GM15510 (cell line): Measurements from ENCODE around the gene ZGPAT.

Experiments
- POLR2A ChIP-seq: IDR thresholded peaks from 3 replicates; pipeline ENCODE4 v1.6.1; 2011; ENCODE audit warnings: borderline replicate concordance; ENCODE audit not compliant: insufficient read length; ENCODE audit errors: extremely low read depth

The ZGPAT gene

DNA sequence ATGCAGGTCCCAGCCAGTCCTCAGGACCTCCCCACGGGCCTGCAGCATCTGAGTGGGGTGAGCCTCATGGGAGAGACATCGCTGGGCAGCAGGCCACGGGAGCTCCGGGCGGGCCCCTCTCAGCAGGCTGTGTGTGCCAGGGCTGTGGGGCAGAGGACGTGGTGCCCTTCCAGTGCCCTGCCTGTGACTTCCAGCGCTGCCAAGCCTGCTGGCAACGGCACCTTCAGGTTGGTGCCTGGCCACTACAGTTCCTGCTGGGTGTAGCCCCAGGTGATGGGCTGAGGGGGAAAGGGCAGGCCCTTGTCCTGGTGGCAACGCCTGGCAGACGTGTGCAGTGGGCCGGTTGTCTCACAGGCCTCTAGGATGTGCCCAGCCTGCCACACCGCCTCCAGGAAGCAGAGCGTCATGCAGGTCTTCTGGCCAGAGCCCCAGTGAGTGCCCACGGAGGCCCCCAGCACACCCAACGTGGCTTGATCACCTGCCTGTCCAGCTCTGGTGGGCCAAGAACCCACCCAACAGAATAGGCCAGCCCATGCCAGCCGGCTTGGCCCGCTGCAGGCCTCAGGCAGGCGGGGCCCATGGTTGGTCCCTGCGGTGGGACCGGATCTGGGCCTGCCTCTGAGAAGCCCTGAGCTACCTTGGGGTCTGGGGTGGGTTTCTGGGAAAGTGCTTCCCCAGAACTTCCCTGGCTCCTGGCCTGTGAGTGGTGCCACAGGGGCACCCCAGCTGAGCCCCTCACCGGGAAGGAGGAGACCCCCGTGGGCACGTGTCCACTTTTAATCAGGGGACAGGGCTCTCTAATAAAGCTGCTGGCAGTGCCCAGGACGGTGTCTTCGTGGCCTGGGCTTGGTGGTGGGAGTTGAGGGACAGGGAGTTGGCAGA is 12.2 kb upstream of the ZGPAT start:
- no peak for TF ChIP-seq POLR2A

DNA sequence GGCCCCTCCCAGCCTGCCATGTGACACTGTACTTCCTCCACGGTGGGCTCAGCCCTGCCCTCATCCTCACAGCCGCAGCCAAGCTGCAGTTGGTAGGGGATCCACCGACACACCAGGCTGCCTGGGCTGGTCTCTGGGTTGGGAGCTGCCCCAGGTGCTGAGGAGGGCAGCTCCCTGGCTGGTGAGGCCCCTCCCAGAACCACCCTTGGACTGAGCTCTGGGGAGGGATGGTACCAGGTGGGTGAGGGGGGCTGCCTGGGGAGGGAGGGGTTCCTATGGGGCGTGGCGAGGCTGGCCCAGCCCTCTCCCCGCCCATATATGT is 11.6 kb upstream of the ZGPAT start:
- peak; percentile 5 for TF ChIP-seq POLR2A

DNA sequence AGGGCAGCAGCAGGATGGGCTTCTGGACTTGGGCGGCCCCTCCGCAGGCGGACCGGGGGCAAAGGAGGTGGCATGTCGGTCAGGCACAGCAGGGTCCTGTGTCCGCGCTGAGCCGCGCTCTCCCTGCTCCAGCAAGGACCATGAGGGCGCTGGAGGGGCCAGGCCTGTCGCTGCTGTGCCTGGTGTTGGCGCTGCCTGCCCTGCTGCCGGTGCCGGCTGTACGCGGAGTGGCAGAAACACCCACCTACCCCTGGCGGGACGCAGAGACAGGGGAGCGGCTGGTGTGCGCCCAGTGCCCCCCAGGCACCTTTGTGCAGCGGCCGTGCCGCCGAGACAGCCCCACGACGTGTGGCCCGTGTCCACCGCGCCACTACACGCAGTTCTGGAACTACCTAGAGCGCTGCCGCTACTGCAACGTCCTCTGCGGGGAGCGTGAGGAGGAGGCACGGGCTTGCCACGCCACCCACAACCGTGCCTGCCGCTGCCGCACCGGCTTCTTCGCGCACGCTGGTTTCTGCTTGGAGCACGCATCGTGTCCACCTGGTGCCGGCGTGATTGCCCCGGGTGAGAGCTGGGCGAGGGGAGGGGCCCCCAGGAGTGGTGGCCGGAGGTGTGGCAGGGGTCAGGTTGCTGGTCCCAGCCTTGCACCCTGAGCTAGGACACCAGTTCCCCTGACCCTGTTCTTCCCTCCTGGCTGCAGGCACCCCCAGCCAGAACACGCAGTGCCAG is 11.0 kb upstream of the ZGPAT start, which contains the start of gene TNFRSF6B:
Gene TNFRSF6B (plus strand): TSS at position 25 of the 729 bp plus-strand sequence. CDS start 116 bp downstream, at position 141.
- no peak for TF ChIP-seq POLR2A

DNA sequence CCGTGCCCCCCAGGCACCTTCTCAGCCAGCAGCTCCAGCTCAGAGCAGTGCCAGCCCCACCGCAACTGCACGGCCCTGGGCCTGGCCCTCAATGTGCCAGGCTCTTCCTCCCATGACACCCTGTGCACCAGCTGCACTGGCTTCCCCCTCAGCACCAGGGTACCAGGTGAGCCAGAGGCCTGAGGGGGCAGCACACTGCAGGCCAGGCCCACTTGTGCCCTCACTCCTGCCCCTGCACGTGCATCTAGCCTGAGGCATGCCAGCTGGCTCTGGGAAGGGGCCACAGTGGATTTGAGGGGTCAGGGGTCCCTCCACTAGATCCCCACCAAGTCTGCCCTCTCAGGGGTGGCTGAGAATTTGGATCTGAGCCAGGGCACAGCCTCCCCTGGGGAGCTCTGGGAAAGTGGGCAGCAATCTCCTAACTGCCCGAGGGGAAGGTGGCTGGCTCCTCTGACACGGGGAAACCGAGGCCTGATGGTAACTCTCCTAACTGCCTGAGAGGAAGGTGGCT is 10.4 kb upstream of the ZGPAT start:
- TF ChIP-seq POLR2A, result no peak

DNA sequence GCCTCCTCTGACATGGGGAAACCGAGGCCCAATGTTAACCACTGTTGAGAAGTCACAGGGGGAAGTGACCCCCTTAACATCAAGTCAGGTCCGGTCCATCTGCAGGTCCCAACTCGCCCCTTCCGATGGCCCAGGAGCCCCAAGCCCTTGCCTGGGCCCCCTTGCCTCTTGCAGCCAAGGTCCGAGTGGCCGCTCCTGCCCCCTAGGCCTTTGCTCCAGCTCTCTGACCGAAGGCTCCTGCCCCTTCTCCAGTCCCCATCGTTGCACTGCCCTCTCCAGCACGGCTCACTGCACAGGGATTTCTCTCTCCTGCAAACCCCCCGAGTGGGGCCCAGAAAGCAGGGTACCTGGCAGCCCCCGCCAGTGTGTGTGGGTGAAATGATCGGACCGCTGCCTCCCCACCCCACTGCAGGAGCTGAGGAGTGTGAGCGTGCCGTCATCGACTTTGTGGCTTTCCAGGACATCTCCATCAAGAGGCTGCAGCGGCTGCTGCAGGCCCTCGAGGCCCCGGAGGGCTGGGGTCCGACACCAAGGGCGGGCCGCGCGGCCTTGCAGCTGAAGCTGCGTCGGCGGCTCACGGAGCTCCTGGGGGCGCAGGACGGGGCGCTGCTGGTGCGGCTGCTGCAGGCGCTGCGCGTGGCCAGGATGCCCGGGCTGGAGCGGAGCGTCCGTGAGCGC is 9.8 kb upstream of the ZGPAT start:
- TF ChIP-seq POLR2A, result no peak

DNA sequence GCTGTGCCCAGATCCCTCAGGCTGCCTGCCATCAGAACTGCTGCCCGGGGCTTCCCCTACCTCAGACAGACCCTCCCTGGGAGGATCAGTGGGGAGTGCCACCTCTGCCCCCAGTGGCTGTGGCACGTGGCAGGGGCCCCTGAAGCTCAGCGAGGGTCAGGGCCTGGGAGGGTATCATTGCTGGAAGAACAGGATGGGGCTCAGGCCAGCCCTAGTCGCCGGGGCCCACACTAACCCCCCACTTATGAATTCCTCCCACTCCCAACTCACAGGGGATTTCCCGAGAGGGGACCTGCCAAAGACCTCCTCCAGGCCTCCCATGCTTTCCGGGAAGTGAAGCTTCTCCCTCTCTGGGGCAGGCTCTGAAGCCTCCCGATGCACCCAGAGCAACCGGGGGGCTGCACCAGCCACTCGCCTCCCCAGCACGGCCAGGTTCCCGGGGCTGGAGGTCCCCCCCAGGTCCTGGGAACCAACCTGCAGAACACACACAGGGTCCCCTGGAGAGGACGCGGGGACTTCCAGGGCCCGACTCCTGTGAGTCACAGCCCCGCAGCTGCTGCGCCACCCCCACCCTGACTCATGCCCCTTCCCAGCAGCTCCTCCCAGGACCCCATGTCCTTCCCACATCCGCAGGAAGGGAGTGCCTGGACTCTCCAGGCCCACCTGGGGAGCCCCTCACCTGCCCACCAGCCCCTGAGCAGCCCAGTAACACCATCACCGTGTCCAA is 8.9 kb upstream of the ZGPAT start:
- peak; percentile 11 for TF ChIP-seq POLR2A

DNA sequence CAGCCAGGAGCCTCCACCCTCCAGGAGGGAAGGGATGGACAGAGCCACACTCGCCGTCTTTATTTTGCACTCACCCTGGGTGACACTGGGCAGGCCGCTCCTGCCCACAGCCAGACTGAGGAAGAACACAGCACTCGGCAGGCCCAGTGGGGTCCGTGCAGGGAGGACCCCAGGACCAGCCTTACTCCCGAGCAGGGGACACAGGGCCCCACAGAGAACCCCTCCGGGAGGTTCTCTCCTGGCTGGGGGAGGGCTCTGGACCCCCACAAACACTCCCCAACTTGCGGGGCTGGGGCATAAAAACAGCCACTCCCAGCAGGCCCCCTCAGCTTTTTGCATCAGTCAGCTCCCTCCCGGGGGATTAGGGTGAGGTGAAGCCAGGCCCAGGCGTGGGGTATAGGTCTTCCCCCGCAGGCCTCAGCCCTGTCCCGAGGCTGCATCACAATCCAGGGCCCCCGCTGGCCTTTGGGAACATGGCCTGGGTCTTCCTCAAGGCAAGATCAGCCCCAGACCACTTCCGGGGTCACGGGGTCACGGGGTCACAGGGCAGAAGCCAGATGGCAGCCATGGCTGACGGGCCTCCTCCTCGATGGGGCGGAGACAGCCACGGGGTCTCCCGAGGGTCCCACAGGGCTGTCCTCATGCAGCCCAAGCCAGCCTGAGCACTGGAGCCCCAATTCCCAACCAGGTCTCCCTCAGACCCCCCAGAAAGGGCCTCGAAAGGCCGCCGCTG is 8.2 kb upstream of the ZGPAT start:
- no peak for TF ChIP-seq POLR2A

DNA sequence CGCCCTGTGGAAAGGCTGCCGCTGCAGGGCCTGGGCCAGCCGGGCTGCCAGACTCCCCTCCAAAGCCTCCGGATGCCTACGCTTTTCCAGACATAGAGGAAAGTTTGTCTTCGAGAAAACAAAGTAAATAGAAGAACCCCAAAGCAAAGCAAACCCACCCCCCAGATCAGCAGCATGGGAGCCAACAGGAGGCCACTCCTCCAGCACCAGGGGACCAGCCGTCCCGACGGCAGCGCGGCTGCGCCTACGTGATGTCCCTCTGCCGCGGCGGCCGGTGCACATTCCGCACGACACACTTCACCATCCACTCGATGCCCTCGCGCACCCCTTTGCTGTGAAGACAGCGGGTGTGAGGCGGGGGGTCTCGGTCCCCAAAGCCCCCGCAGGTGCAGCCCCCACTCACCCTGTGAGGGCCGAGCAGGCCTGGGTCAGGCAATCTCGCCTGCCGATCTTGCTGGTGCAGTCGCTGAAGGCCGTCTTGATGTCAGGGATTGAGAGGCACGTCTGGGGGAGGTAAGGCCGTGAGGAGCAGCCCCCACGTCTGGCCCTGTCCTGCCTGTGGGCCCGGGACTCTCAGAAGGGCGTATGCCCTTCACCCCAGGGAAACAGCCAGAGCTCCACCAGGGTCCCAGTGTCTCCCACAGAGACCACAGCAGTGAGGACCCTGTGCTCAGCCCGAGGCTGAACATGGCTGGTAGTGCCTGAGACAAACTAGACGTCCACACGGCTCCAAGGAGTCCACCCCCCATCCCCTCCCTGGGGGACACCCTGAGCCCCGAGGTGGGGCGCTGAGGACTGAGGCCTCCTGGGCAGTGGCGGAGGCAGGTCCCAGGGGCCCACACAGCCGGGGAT is 7.4 kb upstream of the ZGPAT start:
- no peak for TF ChIP-seq POLR2A

DNA sequence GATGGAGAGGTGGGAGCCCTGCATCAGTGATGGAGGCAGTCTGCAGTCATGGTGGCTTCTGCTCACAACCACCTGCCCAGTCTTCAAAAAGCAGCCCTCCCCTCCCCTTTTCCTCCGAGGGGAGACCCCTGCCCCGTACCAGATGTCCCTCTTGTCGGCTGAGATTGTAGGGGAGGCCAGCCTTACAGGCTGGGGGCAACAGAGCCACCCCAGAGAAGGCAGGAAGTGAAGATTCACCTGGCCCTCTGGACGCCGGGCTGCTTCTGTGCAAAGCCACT is 6.8 kb upstream of the ZGPAT start:
- no peak for TF ChIP-seq POLR2A

DNA sequence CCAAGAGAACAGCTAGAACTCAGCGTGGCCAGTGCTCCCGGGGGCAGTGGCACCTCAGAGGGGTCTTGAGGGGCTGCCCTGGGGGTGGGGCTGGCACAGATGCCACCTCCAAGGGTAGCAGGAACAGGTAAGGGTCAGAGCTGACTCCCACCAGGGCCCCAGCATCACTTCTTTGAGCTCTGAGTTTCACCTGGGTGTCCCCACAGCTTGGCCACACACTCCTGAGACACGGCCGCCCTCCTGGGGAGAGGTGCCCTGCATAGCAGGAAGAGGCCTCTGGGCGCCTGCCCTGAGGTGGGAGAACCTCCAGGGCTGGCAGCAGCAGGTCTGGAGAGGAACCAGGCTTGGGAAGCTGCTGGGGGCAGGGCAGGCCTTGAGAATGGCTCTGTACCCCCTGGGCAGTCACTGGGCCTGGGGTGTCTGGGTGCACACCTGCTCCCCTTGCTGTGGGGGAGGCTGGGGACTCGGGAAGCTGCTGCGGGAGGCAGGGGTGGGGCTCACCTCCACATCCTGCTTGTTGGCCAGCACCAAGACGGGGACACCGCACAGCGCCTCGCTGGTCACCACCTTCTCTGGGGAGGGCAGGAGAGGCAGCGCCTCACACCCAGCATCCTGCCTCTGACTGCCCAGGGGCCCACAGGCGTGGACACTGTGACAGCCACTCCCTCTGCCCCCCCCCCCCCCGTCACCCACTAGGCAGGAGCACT is 6.4 kb upstream of the ZGPAT start:
- TF ChIP-seq POLR2A, result no peak

DNA sequence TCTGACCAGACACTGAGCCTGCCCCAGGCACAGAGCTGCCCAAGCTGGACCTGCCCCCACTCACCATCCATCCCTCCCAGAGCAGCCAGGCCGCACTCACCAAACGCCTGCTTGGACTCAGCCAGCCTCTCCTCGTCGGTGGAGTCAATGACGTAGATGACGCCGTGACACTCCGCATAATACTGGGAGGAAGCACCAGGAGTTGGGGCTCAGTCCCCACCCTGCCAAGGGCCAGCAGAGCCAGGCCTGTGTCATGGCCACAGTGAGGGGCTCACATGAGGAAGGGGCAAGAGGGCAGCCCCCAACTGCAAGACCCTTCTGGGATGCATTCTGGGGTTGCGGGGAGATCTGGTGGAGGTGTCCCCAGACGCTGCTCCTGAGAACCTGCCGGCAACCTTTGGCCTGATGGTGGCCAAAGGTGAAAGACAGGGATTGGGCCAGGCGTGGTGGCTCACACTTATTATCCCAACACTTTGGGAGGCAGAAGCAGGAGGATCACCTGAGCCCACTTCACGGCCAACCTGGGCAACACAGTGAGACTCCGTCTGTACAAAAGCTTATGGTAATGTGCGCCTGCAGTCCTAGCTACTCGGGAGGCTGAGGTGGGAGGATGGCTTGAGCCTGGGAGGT is 5.7 kb upstream of the ZGPAT start:
- no peak for TF ChIP-seq POLR2A
